WERI-Rb-1 (cell line): ENCODE results near the gene GON4L.

Experiments
- DNase-seq: peaks from one replicate; pipeline ENCODE4 v3.0.0-alpha.2; 2020
- H3K27ac ChIP-seq: fragments of 250-450 bp; sonication (Bioruptor Pico); 2 replicates; pipeline ENCODE4 v1.5.1; 2020; ENCODE audit warnings: mild to moderate bottlenecking, moderate library complexity
- H3K27me3 ChIP-seq: fragments of 250-450 bp; sonication (Bioruptor Pico); 2 replicates; pipeline ENCODE4 v1.5.1; 2021; ENCODE audit warnings: mild to moderate bottlenecking, low read depth, moderate library complexity; ENCODE audit not compliant: insufficient read depth, severe bottlenecking
- H3K36me3 ChIP-seq: fragments of 250-450 bp; sonication (Bioruptor Pico); 2 replicates; pipeline ENCODE4 v1.5.1; 2020; ENCODE audit warnings: mild to moderate bottlenecking, moderate library complexity
- H3K4me3 ChIP-seq: 2 replicates; pipeline ENCODE4 v1.5.1; 2011; ENCODE audit warnings: low read depth, mild to moderate bottlenecking, control low read depth, low read length
- H3K9me3 ChIP-seq: fragments of 250-450 bp; sonication (Bioruptor Pico); 2 replicates; pipeline ENCODE4 v1.5.1; 2021; ENCODE audit warnings: mild to moderate bottlenecking, moderate library complexity; ENCODE audit not compliant: severe bottlenecking
- TF ChIP-seq, protein P1 (sequence below): IDR thresholded peaks from 2 replicates; pipeline ENCODE4 v1.5.1; 2011; ENCODE audit warnings: low read depth, mild to moderate bottlenecking, control low read depth, inconsistent platforms, low read length

The GON4L gene

DNA sequence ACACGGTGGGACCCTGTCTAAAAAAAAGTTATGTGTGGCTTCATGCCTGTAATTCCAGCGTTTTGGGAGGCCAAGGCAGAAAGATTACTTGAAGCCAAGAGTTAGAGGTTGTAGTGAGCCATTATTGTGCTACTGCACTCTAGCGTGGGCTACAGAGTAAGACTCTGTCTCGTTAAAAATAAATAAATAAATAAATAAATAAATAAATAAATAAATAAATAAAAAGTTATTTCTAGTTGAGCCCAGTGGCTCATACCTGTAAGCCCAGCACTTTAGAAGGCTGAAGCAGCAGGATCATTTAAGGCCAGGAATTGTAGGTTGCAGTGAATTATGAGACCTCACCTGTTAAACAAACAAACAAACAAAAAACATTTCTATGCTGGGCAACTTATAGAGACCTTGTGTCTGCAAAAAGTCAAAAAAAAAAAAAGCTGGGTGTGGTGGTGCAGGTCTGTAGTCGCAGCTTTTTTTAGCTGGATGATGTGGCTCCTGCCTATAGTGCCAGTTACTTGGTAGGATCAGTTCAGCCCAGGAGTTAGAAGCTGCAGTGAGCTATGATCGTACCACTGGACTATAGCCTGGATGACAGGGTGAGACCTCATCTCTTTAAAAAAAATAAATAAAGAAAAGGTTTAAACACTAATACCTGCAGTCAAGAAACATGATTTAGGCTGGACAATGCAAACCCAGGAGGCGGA lies 25.6 kb downstream of the GON4L start:
- peaks cover 37% of the 10 kb centered on the region for H3K36me3 ChIP-seq
- DNase-seq: no peak
- TF ChIP-seq, protein P1, sequence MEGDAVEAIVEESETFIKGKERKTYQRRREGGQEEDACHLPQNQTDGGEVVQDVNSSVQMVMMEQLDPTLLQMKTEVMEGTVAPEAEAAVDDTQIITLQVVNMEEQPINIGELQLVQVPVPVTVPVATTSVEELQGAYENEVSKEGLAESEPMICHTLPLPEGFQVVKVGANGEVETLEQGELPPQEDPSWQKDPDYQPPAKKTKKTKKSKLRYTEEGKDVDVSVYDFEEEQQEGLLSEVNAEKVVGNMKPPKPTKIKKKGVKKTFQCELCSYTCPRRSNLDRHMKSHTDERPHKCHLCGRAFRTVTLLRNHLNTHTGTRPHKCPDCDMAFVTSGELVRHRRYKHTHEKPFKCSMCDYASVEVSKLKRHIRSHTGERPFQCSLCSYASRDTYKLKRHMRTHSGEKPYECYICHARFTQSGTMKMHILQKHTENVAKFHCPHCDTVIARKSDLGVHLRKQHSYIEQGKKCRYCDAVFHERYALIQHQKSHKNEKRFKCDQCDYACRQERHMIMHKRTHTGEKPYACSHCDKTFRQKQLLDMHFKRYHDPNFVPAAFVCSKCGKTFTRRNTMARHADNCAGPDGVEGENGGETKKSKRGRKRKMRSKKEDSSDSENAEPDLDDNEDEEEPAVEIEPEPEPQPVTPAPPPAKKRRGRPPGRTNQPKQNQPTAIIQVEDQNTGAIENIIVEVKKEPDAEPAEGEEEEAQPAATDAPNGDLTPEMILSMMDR: no peak
- no peaks in the 10 kb centered on the region for H3K27me3 ChIP-seq
- H3K27ac ChIP-seq: no peak overlapping the region
- H3K9me3 ChIP-seq: no peaks in the 10 kb centered on the region
- H3K4me3 ChIP-seq: no peak overlapping the region

DNA sequence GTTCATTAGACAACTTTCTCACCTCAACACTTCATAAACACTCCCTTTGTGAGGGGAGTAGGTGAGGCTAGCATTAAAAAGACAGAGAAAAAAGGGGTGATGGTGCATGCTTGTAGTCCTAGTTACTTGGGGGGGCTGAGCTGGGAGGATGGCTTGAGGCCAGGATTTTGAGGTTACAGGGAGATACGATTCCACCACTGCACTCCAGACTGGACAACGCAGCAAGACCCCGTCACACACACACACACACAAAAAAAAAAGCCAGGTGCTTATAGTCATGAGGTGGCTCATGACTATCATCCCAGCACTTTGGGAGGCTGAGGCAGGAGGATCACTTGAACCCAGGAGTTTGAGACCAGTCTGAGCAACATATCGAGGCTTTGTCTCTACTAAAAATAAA lies 29.6 kb downstream of the GON4L start:
- H3K36me3 ChIP-seq: peaks cover 68% of the 10 kb centered on the region
- no peak for DNase-seq
- no peak overlapping the region for H3K4me3 ChIP-seq
- no peak overlapping the region for H3K27ac ChIP-seq
- H3K27me3 ChIP-seq: no peaks in the 10 kb centered on the region
- TF ChIP-seq, protein P1: no peak
- no peaks in the 10 kb centered on the region for H3K9me3 ChIP-seq

DNA sequence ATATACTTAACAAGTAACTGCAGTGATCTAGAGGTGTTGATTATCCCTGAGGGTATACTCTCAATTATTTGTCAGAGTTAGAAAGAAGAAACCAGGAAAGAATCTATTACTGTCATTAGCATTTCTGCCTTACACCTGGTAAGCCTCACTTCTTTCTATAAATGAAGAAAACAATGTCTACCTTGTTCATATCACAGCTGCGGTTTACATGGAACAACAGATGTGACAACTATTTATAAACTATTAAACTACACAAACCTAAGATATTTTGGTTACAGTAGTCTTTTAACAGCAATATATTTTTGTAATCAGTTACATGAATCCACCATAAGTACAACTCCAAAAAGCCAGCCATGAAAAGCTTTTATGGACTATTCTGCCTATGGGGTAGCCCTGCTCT lies 40.7 kb downstream of the GON4L start:
- no peak overlapping the region for H3K27ac ChIP-seq
- H3K36me3 ChIP-seq: peaks cover 92% of the 10 kb centered on the region
- H3K27me3 ChIP-seq: no peaks in the 10 kb centered on the region
- H3K4me3 ChIP-seq: no peak overlapping the region
- H3K9me3 ChIP-seq: no peaks in the 10 kb centered on the region
- TF ChIP-seq, protein P1: no peak
- DNase-seq: no peak

DNA sequence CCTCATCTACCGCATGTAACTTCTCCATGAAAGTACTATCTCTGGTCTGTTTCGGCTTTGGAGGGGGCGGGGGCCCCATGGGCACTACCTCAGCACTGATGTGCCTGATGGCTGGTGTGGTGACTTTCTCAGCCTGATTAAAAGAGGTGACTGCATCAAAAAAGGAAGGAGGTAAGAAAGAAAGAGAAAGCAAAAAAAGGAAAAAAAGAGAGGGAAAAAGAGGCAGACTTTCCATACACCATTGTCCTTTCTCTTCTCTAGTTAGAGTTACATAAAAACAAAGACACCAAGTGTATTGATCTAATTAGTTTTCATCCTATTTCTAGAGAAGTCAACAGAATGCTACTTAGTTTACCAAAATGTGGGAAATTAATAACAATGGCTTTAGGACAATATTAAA lies 43.3 kb downstream of the GON4L start:
- TF ChIP-seq, protein P1: no peak
- no peaks in the 10 kb centered on the region for H3K27me3 ChIP-seq
- no peak overlapping the region for H3K27ac ChIP-seq
- H3K36me3 ChIP-seq: peaks cover 83% of the 10 kb centered on the region
- no peaks in the 10 kb centered on the region for H3K9me3 ChIP-seq
- no peak overlapping the region for H3K4me3 ChIP-seq
- no peak for DNase-seq

DNA sequence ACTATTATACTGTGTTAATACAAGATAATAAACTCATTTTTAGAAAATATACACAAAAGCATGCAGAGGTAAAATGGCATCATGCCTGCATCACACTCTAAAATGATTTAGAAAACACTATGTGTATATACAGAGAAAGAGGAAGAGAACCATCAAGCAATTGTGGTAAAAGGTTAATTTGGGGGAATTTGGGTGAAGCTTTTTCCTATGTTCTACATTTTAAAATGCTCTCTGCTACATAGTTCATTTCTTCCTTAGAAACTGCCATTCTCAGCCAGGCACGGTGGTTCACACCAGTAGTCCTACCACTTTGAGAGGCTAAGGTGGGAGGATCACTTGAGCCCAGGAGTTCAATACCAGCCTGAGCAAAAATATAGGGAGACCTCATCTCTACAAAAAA lies 44.1 kb downstream of the GON4L start:
- TF ChIP-seq, protein P1: no peak
- DNase-seq: no peak

DNA sequence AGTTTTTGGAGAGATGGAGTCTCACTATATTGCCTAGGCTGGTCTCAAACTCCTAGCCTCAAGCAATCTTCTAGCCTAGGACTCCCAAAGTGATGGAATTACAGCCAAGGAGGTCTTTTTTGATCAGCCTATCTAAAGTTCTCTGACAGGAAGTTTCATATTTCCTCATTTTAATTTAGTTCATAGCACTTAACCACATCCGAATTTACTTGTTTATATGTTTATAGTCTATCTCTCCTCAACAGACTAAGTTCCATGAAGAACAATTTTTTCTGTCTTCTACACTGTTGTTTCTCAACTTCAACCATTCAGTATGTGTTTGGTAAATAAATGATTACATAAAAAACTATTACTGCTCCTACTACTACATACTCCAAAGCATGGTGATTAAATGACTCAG lies 47.9 kb downstream of the GON4L start:
- Histone ChIP-seq H3K36me3 (peaks cover 70% of the 10 kb centered on the region), H3K27ac (no peak overlapping the region), H3K27me3 (no peaks in the 10 kb centered on the region), H3K9me3 (no peaks in the 10 kb centered on the region), H3K4me3 (no peak overlapping the region)
- TF ChIP-seq, protein P1: no peak
- DNase-seq: no peak

More for the DNA sequence above, 44.1 kb downstream of the GON4L start:
- Histone ChIP-seq H3K9me3 (no peaks in the 10 kb centered on the region), H3K36me3 (peaks cover 75% of the 10 kb centered on the region), H3K27ac (no peak overlapping the region), H3K4me3 (no peak overlapping the region), H3K27me3 (no peaks in the 10 kb centered on the region)
